Sigmoid colon (tissue), 7 donors: Measurements from ENCODE around the gene LPAR3. TPM values are rescaled to one million over a fixed set of nuclear protein-coding genes. Genes with fewer than 3 reads are reported as not detected.

ENCODE experiments used
- DNase-seq: peaks from one replicate; pipeline ENCODE4 v3.0.0-alpha.2; 2019
- H3K27ac ChIP-seq, 4 donors: fragments of 200-600 bp; sonication (generic); one replicate each; pipeline ENCODE4 v1.5.1; 2016 to 2019; ENCODE audit warnings: mild to moderate bottlenecking in 1 of 4
- H3K27me3 ChIP-seq, 3 donors: fragments of 200-600 bp; sonication (generic); one replicate each; pipeline ENCODE4 v1.5.1; 2019; ENCODE audit warnings: mild to moderate bottlenecking in 1 of 3
- H3K36me3 ChIP-seq, 4 donors: fragments of 200-600 bp; sonication (generic); one replicate each; pipeline ENCODE4 v1.5.1; 2016 to 2019
- H3K4me1 ChIP-seq, 4 donors: fragments of 200-600 bp; sonication (generic); one replicate each; pipeline ENCODE4 v1.5.1; 2017 to 2019
- H3K4me3 ChIP-seq, 4 donors: fragments of 200-600 bp; sonication (generic); one replicate each; pipeline ENCODE4 v1.5.1; 2017 to 2019; ENCODE audit warnings: mild to moderate bottlenecking in 2 of 4, moderate library complexity in 1 of 4
- H3K9me3 ChIP-seq, 4 donors: fragments of 200-600 bp in 3 of 4; sonication (generic) in 3 of 4; one replicate each; pipeline versions ENCODE4 v1.5.1 to v1.6.1; 2013 to 2019
- CTCF ChIP-seq, 4 experiments: fragments of 450-650 bp in 3 of 4; fragments of 200-600 bp in 1 of 4; IDR thresholded peaks; one replicate each; pipeline ENCODE4 v1.5.1; 2016 to 2019; ENCODE audit warnings: antibody characterized with exemption in 4 of 4, mild to moderate bottlenecking in 3 of 4, moderate library complexity in 2 of 4
- EP300 ChIP-seq, 4 donors: sonication (generic); formaldehyde crosslinking; IDR thresholded peaks; one replicate each; pipeline ENCODE4 v1.6.1; 2017; ENCODE audit warnings: antibody characterized with exemption in 4 of 4
- POLR2A ChIP-seq, 2 donors: fragments of 450-650 bp; IDR thresholded peaks; one replicate each; pipeline ENCODE4 v1.6.1; 2016; ENCODE audit warnings: antibody characterized with exemption in 2 of 2, mild to moderate bottlenecking in 2 of 2, moderate library complexity in 2 of 2
- POLR2AphosphoS5 ChIP-seq, 4 donors: sonication (generic); formaldehyde crosslinking; IDR thresholded peaks; one replicate each; pipeline ENCODE4 v1.6.1; 2017; ENCODE audit warnings: antibody characterized with exemption in 4 of 4
- WGBS, 2 donors: extraction: QIAGEN DNeasy Blood & Tissue Kit; methylation state at CpG; one replicate each; pipeline ENCODE4 v1.1.7; 2013; 5-methylcytosine and 5-hydroxymethylcytosine counted together
- intact Hi-C: fragments of 100-400 bp; cut with DNase I; formaldehyde crosslinking; loops from one replicate; pipeline ENCODE4 v1.15.1; 2023
- polyA plus RNA-seq, 3 donors: library from polyadenylated mRNA; stranded (reverse); fragments of 200-250 nt; gene quantifications; one replicate each; pipeline ENCODE4 v1.2.3, GENCODE V29; 2013
- total RNA-seq, 4 donors: library from RNA; depleted of rRNA; stranded (reverse); fragments of >200 nt; gene quantifications; one replicate each; pipeline ENCODE4 v1.1.0, GENCODE V29; 2016
- donor health status: healthy with polysubstance abuse.
- donor health status: Bipolar disorder and iron deficiency.
- donor health status: healthy.

Gene LPAR3
- total and polyA plus RNA-seq, 7 donors, result 0.23 to 1.4 (median 0.60) TPM; not detected in 4

- Histone ChIP-seq H3K4me3 (no peak overlapping the region), H3K36me3 (no peaks in the 10 kb centered on the region), H3K9me3 (no peaks in the 10 kb centered on the region), H3K27ac (no peak overlapping the region), H3K4me1 (no peaks in the 10 kb centered on the region), H3K27me3 (no peaks in the 10 kb centered on the region)
- TF ChIP-seq EP300 (IDR thresholded peaks at IDR 0.05) (no peak), POLR2A (IDR thresholded peaks at IDR 0.05) (no peak), CTCF (IDR thresholded peaks at IDR 0.05) (no peak), POLR2AphosphoS5 (IDR thresholded peaks at IDR 0.05) (no peak)
- no peak for DNase-seq
- 49 to 52% methylated on average over 2 of the region's 2 CpGs for WGBS, 2 donors
- intact Hi-C loops, result no loop called here
These were observed 39.0 kb downstream of the LPAR3 start for GRCh38 chr1:84853741-84854721.

GRCh38 chr1:84851839-84852238 lies 41.2 kb downstream of the LPAR3 start:
- TF ChIP-seq POLR2A (IDR thresholded peaks at IDR 0.05), result no peak
- no peak for TF ChIP-seq POLR2AphosphoS5 (IDR thresholded peaks at IDR 0.05)
- no peak for TF ChIP-seq EP300 (IDR thresholded peaks at IDR 0.05)
- TF ChIP-seq CTCF (IDR thresholded peaks at IDR 0.05), result no peak
- intact Hi-C loops, result no loop called here
- peaks cover 0 to 11% (median 9%) of the 10 kb centered on the region in 4 donors for H3K4me1 ChIP-seq
- H3K27me3 ChIP-seq, result no peaks in the 10 kb centered on the region
- no peaks in the 10 kb centered on the region for H3K36me3 ChIP-seq
- H3K4me3 ChIP-seq, result no peak overlapping the region
- 87 to 94% methylated on average over 8 of the region's 8 CpGs for WGBS, 2 donors
- no peak for DNase-seq
- no peaks in the 10 kb centered on the region for H3K9me3 ChIP-seq
- no peak overlapping the region for H3K27ac ChIP-seq

- H3K9me3 ChIP-seq, result no peaks in the 10 kb centered on the region
- no peaks in the 10 kb centered on the region for H3K27me3 ChIP-seq
- 82 to 93% methylated on average over 7 of the region's 7 CpGs for WGBS, 2 donors
- H3K4me1 ChIP-seq, result peaks cover 0 to 13% (median 9%) of the 10 kb centered on the region in 4 donors
- TF ChIP-seq POLR2AphosphoS5 (IDR thresholded peaks at IDR 0.05) (no peak), CTCF (IDR thresholded peaks at IDR 0.05) (no peak), EP300 (IDR thresholded peaks at IDR 0.05) (no peak), POLR2A (IDR thresholded peaks at IDR 0.05) (no peak)
- DNase-seq, result no peak
- no peaks in the 10 kb centered on the region for H3K36me3 ChIP-seq
- H3K4me3 ChIP-seq, result no peak overlapping the region
- intact Hi-C loops, result loop anchor here (5.0 kb wide), 1 partner anchor 62 kb away; no protein-coding TSS in a partner anchor
- no peak overlapping the region for H3K27ac ChIP-seq
These were observed 43.5 kb downstream of the LPAR3 start for GRCh38 chr1:84849357-84849975.

DNA sequence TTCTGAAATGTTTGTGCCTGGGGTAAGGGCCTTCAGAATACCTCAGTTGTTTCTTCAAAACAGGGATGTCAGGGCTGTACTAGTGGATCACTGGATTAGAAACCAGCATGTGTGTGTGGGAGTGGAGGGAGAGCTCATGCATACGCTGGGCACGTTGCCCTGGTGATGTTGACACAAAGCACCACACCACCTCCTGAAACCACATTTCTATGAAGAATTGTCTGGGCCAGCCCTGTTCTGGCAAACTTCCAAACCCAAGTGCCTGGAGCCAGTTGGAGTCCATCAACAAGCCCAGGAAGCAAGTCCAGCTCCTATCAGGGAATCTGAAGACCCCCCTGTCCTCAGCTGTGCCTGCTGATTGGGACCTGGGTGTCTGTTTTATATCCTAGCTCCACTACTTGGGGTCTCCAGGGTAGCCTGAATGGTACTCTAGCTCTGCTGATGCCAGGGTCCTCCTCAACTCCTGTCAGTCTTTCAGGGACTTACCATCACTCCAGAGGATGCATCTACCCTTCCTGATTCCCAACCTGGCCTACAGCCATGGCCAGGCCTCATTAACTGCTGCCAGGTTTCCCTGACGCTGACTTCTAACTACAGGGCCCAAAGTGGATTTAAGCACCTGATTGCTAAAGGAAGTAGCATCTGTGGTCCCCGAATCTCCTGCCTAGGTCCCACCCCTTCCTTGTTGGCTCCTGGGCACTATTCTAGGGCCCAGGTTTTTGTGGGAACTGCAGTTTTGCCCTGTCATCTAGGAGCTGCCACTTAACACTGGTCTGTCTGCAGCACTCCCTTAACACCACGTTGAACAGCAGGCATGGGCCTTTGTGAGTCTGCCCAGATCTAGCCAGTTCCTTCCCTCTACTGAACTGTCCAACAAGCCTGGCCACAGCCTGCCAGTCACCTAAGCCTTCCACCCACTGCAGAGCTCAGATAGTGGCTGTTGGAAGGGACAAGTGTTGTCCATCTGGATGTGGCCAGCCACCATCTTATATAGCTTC lies 45.5 kb downstream of the LPAR3 start:
- Histone ChIP-seq H3K4me1 (peaks cover 0 to 19% (median 9%) of the 10 kb centered on the region in 4 donors), H3K4me3 (no peak overlapping the region), H3K27me3 (no peaks in the 10 kb centered on the region), H3K27ac (peak overlapping the region in 1 of 4 donors; percentile 1), H3K36me3 (no peaks in the 10 kb centered on the region), H3K9me3 (no peaks in the 10 kb centered on the region)
- TF ChIP-seq POLR2AphosphoS5 (IDR thresholded peaks at IDR 0.05), result peak in 2 of 4 donors; percentile 33 to 40
- TF ChIP-seq CTCF (IDR thresholded peaks at IDR 0.05), result no peak
- WGBS, 2 donors, result 22 to 32% methylated on average over 5 of the region's 5 CpGs
- DNase-seq, result peak; percentile 88
- intact Hi-C loops, result loop anchor here (5.0 kb wide), 1 partner anchor 60 kb away; no protein-coding TSS in a partner anchor
